ENCODE measurements around the gene OASL.

OASL gene

DNA sequence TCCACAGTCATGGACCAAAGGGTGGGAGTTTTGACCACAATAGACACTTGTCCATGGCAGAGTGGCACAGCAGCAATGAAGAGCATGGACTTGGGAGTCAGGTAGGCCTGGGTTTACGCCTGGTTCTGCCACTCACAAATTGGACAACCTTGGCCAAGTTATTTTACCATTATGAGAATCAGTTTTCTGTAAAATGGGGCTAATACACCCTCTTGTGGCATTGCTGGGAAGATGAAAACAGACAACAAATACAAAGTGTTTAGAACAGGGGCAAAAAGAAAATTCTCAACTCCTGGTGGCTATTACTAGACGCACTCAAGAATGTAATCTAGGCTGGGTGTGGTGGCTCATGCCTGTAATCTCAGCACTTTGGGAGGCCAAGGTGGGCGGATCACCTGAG lies 25.3 kb downstream of the OASL start:
- DNase-seq, result no peak

- no peak for DNase-seq
Measured at GRCh38 chr12:121011820-121012219, 27.2 kb downstream of the OASL start.

DNA sequence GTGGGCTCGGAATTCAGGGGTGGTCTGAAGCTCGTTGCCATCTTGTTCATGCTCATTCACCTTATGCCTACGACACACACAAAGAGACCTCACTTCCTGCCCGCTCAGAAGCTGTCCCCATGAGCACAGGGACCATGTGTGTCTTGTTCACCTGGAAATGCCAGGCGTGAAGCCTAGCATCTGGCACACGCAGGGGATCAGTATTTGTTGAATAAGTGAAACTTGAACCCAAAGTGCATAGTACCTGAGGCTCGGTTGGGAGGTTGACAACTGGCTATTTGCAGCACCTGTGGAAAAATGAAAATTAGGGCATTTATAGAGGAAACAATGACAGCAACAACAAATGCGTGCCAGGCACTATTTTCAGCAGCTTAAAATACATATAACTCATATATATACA lies 28.2 kb downstream of the OASL start:
- DNase-seq, result no peak

- DNase-seq, result no peak
Measured at GRCh38 chr12:121009741-121010140, 29.3 kb downstream of the OASL start.

DNA sequence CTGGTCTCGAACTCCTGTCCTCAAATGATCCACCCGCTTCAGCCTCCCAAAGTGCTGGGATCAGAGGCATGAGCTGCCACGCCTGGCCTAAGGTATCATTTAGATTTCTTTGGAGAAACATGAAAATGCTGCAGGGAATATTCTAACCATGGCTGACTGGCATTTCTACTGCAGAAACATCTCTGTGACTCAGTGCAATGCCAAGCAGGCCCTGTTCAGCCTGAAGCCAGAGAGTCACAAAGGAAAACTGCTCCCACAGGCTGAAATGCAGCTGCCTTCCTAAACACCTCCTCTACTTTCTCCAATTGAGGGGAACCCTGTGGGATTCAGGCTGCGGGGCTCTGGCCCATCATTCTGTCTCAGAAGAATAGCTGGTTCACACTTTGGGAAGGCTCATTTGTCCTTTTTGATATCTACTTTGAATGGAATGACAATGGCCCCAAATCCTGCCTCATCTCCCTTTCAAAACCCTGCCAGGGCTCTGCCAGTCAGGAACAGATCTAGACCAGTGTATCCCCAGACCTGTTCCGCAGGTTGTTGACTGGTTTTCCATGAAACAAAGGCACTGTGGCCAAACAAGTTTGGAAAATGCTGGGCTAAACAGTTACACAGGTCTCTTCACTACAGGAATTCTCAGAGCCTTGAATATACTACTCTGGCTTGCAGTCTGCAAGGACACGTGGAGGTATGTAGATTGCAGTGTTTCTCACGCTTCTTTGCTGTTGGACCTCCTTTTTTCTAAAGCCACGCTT lies 30.5 kb downstream of the OASL start:
- no peak for DNase-seq

DNA sequence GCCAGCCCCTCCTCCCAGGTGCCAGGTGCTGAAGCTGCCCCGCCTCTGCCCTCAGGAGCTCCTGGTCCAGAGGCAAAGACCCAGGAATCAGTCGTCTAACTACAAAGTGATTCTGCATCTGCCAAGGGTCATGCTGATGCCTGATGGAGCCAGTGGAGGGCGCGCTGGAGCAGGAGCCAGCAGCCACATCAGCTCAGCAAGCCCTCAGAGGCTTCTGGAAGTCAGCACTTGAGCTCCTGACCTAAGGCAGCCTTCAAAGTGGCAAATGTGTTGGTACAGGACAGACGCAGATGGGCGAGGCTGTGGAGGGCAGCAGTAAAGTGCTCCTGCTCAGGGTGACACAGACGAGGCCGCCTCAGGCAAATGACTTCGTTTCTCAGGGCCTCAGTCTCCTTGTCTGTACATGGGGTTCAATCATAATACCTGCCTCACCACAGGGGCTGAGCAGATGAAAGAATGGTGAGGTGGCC lies 33.7 kb downstream of the OASL start:
- DNase-seq, result no peak

- no peak for DNase-seq
Measured at GRCh38 chr12:121004253-121004815, 34.7 kb downstream of the OASL start.

DNA sequence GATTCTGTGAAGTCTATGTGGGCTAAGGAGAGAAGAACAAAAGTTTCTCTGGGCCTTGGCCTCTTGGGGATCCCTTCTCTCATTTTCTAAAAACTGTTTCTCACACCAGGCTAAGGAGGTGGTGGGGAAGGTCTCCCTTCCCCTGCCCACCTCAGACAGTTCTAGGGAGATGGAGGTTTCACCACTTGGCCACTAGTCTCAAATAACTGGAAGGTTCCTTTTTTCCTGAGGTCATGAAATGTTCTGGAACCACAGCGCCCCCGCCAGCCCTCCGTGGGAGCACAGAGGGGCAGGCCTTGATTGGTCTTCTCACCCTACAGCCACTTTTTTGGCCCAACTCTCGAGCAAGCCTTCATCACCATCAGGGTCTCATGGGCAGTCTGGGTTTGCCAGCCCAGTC lies 35.4 kb downstream of the OASL start:
- DNase-seq, result no peak

- no peak for DNase-seq
Measured at GRCh38 chr12:121001841-121002483, 37.1 kb downstream of the OASL start.

- DNase-seq, result no peak
Measured at GRCh38 chr12:121001060-121001459, 38.0 kb downstream of the OASL start.

- DNase-seq, result no peak
Measured at GRCh38 chr12:121000530-121000929, 38.5 kb downstream of the OASL start.

GRCh38 chr12:120999191-121000120 lies 39.6 kb downstream of the OASL start:
- no peak for DNase-seq

GRCh38 chr12:120998435-120998834 lies 40.6 kb downstream of the OASL start:
- no peak for DNase-seq

DNA sequence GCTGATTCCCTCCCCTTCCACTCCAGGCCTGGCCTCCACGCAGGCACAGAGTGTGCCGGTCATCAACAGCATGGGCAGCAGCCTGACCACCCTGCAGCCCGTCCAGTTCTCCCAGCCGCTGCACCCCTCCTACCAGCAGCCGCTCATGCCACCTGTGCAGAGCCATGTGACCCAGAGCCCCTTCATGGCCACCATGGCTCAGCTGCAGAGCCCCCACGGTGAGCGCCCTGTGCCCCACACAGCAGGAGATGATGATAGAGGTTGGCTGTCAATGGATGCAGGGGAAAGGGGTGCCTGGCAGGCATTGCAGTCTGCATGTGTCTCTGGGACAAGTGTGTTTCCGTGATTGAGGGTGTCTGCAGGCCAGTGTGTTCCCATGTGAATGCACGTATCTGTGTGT lies 41.6 kb downstream of the OASL start:
- DNase-seq, result no peak

DNA sequence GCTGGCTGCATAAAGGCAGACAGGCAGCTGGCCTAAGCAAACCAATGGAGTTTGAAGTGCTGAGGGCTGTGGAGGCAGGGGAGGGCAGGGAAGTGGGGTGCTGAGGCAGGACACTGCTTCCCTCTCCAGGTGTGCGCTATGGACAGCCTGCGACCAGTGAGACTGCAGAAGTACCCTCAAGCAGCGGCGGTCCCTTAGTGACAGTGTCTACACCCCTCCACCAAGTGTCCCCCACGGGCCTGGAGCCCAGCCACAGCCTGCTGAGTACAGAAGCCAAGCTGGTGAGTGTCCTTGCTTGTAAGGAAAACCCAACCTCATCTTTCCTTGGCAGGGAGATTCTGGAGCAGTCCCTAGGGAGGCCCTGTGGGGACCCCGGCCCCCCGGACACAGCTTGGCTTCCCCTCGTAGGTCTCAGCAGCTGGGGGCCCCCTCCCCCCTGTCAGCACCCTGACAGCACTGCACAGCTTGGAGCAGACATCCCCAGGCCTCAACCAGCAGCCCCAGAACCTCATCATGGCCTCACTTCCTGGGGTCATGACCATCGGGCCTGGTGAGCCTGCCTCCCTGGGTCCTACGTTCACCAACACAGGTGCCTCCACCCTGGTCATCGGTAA lies 42.8 kb downstream of the OASL start:
- DNase-seq, result no peak

GRCh38 chr12:120994589-120995337 lies 44.3 kb downstream of the OASL start:
- DNase-seq, result no peak

GRCh38 chr12:120994059-120994458 lies 45.0 kb downstream of the OASL start:
- no peak for DNase-seq

GRCh38 chr12:120993496-120993895 lies 45.5 kb downstream of the OASL start:
- no peak for DNase-seq

- DNase-seq, result no peak
Measured at GRCh38 chr12:120992989-120993388, 46.1 kb downstream of the OASL start.

- no peak for DNase-seq
Measured at GRCh38 chr12:120991965-120992364, 47.1 kb downstream of the OASL start.

DNA sequence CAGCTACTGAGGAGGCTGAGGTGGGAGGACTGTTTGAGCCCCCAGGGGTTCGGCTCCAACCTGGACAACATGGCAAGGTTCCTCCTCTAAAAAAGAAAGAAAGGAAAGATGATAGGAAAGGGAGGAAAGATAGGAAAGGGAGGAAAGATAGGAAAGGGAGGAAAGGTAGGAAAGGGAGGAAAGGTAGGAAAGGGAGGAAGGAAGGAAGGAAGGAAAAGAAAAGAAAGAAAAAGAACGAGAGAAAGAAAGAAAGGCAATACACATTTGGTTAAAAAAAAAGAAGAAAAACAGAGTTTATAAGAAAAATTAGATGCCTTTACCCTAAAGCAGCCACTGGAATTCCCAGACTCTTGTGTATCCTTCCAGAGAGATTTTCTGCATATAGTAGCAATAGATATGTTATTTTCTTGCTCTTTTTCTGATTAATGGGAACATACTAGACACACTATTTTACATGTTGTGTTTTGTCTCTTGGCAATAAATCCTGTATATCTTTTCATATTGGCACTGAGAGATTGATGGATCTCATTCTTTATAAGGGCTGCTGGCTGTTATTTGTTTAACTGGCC lies 48.5 kb downstream of the OASL start:
- DNase-seq, result no peak

GRCh38 chr12:120989687-120990086 lies 49.4 kb downstream of the OASL start:
- DNase-seq, result no peak

Data from NCI-H1092 (cell line).